ENCODE measurements around the gene IGSF9B. TPM values are rescaled to one million over a fixed set of nuclear protein-coding genes. Genes with fewer than 3 reads are reported as not detected.

Gene IGSF9B
- total RNA-seq, 2 experiments from 2014 or later = 0.95 to 2.8 TPM

GRCh38 chr11:133938166-133938565 is 18.6 kb downstream of the IGSF9B start:
- Histone ChIP-seq H3K79me2 (ENCODE audit: insufficient read depth, low read depth, low read length) (no peaks in the 10 kb centered on the region), H3K36me3 (ENCODE audit: insufficient read depth, low read length) (no peaks in the 10 kb centered on the region), H3K4me1 (ENCODE audit: insufficient read depth, low read length, poor library complexity, severe bottlenecking) (no peaks in the 10 kb centered on the region), H2AFZ (ENCODE audit: low read length) (no peak overlapping the region), H3K4me3 (ENCODE audit: low read depth, low read length, poor library complexity, severe bottlenecking) (no peak overlapping the region), H3K9me2 (ENCODE audit: insufficient read depth, low read length) (no peaks in the 10 kb centered on the region), H3K27ac (ENCODE audit: low read depth, low read length, poor library complexity, severe bottlenecking) (no peak overlapping the region), H3K4me2 (ENCODE audit: low read length) (no peak overlapping the region), H3K9me3 (ENCODE audit: low read length) (no peaks in the 10 kb centered on the region), H4K20me1 (ENCODE audit: insufficient read depth, low read length) (no peaks in the 10 kb centered on the region)
- POLR2A ChIA-PET = no interaction called here
- DNase-seq (ENCODE audit: low spot score) = no peak
- no TSS peak for BruUV-seq (replicated peaks)
- CTCF ChIA-PET (ENCODE audit: unreplicated experiment) = no interaction called here
- TF ChIP-seq, protein P1, sequence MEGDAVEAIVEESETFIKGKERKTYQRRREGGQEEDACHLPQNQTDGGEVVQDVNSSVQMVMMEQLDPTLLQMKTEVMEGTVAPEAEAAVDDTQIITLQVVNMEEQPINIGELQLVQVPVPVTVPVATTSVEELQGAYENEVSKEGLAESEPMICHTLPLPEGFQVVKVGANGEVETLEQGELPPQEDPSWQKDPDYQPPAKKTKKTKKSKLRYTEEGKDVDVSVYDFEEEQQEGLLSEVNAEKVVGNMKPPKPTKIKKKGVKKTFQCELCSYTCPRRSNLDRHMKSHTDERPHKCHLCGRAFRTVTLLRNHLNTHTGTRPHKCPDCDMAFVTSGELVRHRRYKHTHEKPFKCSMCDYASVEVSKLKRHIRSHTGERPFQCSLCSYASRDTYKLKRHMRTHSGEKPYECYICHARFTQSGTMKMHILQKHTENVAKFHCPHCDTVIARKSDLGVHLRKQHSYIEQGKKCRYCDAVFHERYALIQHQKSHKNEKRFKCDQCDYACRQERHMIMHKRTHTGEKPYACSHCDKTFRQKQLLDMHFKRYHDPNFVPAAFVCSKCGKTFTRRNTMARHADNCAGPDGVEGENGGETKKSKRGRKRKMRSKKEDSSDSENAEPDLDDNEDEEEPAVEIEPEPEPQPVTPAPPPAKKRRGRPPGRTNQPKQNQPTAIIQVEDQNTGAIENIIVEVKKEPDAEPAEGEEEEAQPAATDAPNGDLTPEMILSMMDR (conservative IDR thresholded peaks at IDR 0.05; ENCODE audit: low read length) = no peak
- TF ChIP-seq EZH2phosphoT487 (IDR thresholded peaks at IDR 0.05; ENCODE audit: borderline replicate concordance, low read depth, low read length) = no peak
- intact Hi-C loops (cut with micrococcal nuclease; ENCODE audit: unreplicated experiment) = no loop called here

GRCh38 chr11:133937468-133937867 is 19.3 kb downstream of the IGSF9B start:
- Histone ChIP-seq H3K36me3 (ENCODE audit: insufficient read depth, low read length) (no peaks in the 10 kb centered on the region), H4K20me1 (ENCODE audit: insufficient read depth, low read length) (no peaks in the 10 kb centered on the region), H3K4me3 (ENCODE audit: low read depth, low read length, poor library complexity, severe bottlenecking) (no peak overlapping the region), H3K4me2 (ENCODE audit: low read length) (no peak overlapping the region), H3K9me2 (ENCODE audit: insufficient read depth, low read length) (no peaks in the 10 kb centered on the region), H3K9me3 (ENCODE audit: low read length) (no peaks in the 10 kb centered on the region), H2AFZ (ENCODE audit: low read length) (no peak overlapping the region), H3K4me1 (ENCODE audit: insufficient read depth, low read length, poor library complexity, severe bottlenecking) (no peaks in the 10 kb centered on the region), H3K79me2 (ENCODE audit: insufficient read depth, low read depth, low read length) (no peaks in the 10 kb centered on the region), H3K27ac (ENCODE audit: low read depth, low read length, poor library complexity, severe bottlenecking) (no peak overlapping the region)
- DNase-seq (ENCODE audit: low spot score) = no peak
- no TSS peak for BruUV-seq (replicated peaks)
- intact Hi-C loops (cut with micrococcal nuclease; ENCODE audit: unreplicated experiment) = no loop called here
- CTCF ChIA-PET (ENCODE audit: unreplicated experiment) = no interaction called here
- TF ChIP-seq, protein P1 (conservative IDR thresholded peaks at IDR 0.05; ENCODE audit: low read length) = no peak
- no peak for TF ChIP-seq EZH2phosphoT487 (IDR thresholded peaks at IDR 0.05; ENCODE audit: borderline replicate concordance, low read depth, low read length)
- POLR2A ChIA-PET = no interaction called here

GRCh38 chr11:133937015-133937414 is 19.8 kb downstream of the IGSF9B start:
- Histone ChIP-seq H4K20me1 (ENCODE audit: insufficient read depth, low read length) (no peaks in the 10 kb centered on the region), H3K9me3 (ENCODE audit: low read length) (no peaks in the 10 kb centered on the region), H3K79me2 (ENCODE audit: insufficient read depth, low read depth, low read length) (no peaks in the 10 kb centered on the region), H3K4me3 (ENCODE audit: low read depth, low read length, poor library complexity, severe bottlenecking) (no peak overlapping the region), H3K27ac (ENCODE audit: low read depth, low read length, poor library complexity, severe bottlenecking) (no peak overlapping the region), H3K9me2 (ENCODE audit: insufficient read depth, low read length) (no peaks in the 10 kb centered on the region), H3K4me2 (ENCODE audit: low read length) (no peak overlapping the region), H3K36me3 (ENCODE audit: insufficient read depth, low read length) (no peaks in the 10 kb centered on the region), H2AFZ (ENCODE audit: low read length) (no peak overlapping the region), H3K4me1 (ENCODE audit: insufficient read depth, low read length, poor library complexity, severe bottlenecking) (no peaks in the 10 kb centered on the region)
- DNase-seq (ENCODE audit: low spot score) = no peak
- no peak for TF ChIP-seq EZH2phosphoT487 (IDR thresholded peaks at IDR 0.05; ENCODE audit: borderline replicate concordance, low read depth, low read length)
- TF ChIP-seq, protein P1 (conservative IDR thresholded peaks at IDR 0.05; ENCODE audit: low read length) = no peak
- intact Hi-C loops (cut with micrococcal nuclease; ENCODE audit: unreplicated experiment) = no loop called here
- CTCF ChIA-PET (ENCODE audit: unreplicated experiment) = no interaction called here
- POLR2A ChIA-PET = no interaction called here
- BruUV-seq (replicated peaks) = no TSS peak
